RPMI8226 (cell line): ENCODE data around the gene NDUFA1.
"Not testable (repeated sequence)": the region's sequence is repeated elsewhere in the genome, so short reads cannot be mapped to it uniquely, and the experiment has no call there.

Source experiments
- DNase-seq: peaks from one replicate; pipeline ENCODE4 v3.0.0-alpha.2; 2015

The NDUFA1 gene

GRCh38 chrX:119871599-119872395, at the start of gene NDUFA1, which contains the start of gene RNF113A:
TSS of gene NDUFA1 (plus strand) at chrX:119871832. CDS start at chrX:119871912, 80 bp downstream.
TSS of gene RNF113A (minus strand) at chrX:119871733. CDS start at chrX:119871613, 120 bp downstream.
- DNase-seq: peak; percentile 93

- DNase-seq: not testable (repeated sequence)
Measured at GRCh38 chrX:119824221-119824620, 47.4 kb upstream of the NDUFA1 start.

GRCh38 chrX:119826399-119826959, 45.2 kb upstream of the NDUFA1 start:
- DNase-seq: no peak

GRCh38 chrX:119828446-119828845, 43.2 kb upstream of the NDUFA1 start:
- DNase-seq: no peak

- no peak for DNase-seq
Measured at GRCh38 chrX:119833905-119834304, 37.7 kb upstream of the NDUFA1 start.

GRCh38 chrX:119852382-119853353, 19.0 kb upstream of the NDUFA1 start, which contains the start of gene UPF3B:
TSS of gene UPF3B (minus strand) at chrX:119852963. CDS start at chrX:119852928, 35 bp downstream.
- DNase-seq: peak; percentile 99

- DNase-seq: no peak
Measured at GRCh38 chrX:119853444-119853843, 18.2 kb upstream of the NDUFA1 start.

- peak; percentile 42 for DNase-seq
Measured at GRCh38 chrX:119870626-119871131, 953 bp upstream of the NDUFA1 start.

- DNase-seq: no peak
Measured at GRCh38 chrX:119871245-119871598, 410 bp upstream of the NDUFA1 start.

GRCh38 chrX:119878740-119879139, 7.1 kb downstream of the NDUFA1 start:
- DNase-seq: no peak

- no peak for DNase-seq
Measured at GRCh38 chrX:119880076-119880475, 8.4 kb downstream of the NDUFA1 start.

GRCh38 chrX:119880552-119881437, 9.2 kb downstream of the NDUFA1 start:
- DNase-seq: peak; percentile 58

- peak; percentile 20 for DNase-seq
Measured at GRCh38 chrX:119885554-119886428, 14.2 kb downstream of the NDUFA1 start.

GRCh38 chrX:119887721-119888425, 16.2 kb downstream of the NDUFA1 start:
- DNase-seq: peak; percentile 64

- DNase-seq: not testable (repeated sequence)
Measured at GRCh38 chrX:119890626-119891025, 19.0 kb downstream of the NDUFA1 start.

GRCh38 chrX:119891961-119892692, 20.5 kb downstream of the NDUFA1 start:
- DNase-seq: not testable (repeated sequence)

- no peak for DNase-seq
Measured at GRCh38 chrX:119895843-119896326, 24.3 kb downstream of the NDUFA1 start, which contains the start of gene AKAP14. TSS of gene AKAP14 (plus strand) at chrX:119895893. CDS start at chrX:119903224, 7,331 bp downstream.

GRCh38 chrX:119899125-119899524, 27.5 kb downstream of the NDUFA1 start:
- no peak for DNase-seq

- DNase-seq: no peak
Measured at GRCh38 chrX:119900976-119901375, 29.3 kb downstream of the NDUFA1 start.
